K562 (cell line): ENCODE measurements around the gene PDE12. TPM values are rescaled to one million over a fixed set of nuclear protein-coding genes. Genes with fewer than 3 reads are reported as not detected.
A peak's percentile ranks its signal among the peaks of the same experiment; 100 is the strongest.

Experiments
- C11orf30 ChIP-seq: fragments of 450-650 bp; IDR thresholded peaks from 2 replicates; pipeline ENCODE4 v1.6.1; 2016; ENCODE audit warnings: low read depth, mild to moderate bottlenecking
- CEBPG ChIP-seq, 3 experiments: fragments of 200-800 bp in 1 of 3; sonication (Bioruptor generic) in 1 of 3; sonication (generic) in 1 of 3; formaldehyde crosslinking in 1 of 3; IDR thresholded peaks in 2 of 3; conservative IDR thresholded peaks in 1 of 3; 2 replicates each; pipeline versions ENCODE4 v1.6.1 to v1.8.0; 2016 to 2022; ENCODE audit warnings: missing compliant biosample characterization in 2 of 3, missing genetic modification characterization in 2 of 3, mild to moderate bottlenecking in 1 of 3, missing genetic modification reagents in 1 of 3
- CREBBP ChIP-seq: IDR thresholded peaks from one replicate; pipeline ENCODE4 v1.6.1; 2012; ENCODE audit warnings: low read depth, mild to moderate bottlenecking, control low read depth, inconsistent platforms, low read length
- CREM ChIP-seq: IDR thresholded peaks from 2 replicates; pipeline ENCODE4 v1.6.1; 2014; ENCODE audit warnings: antibody characterized with exemption, low read depth
- DMBX1 ChIP-seq: fragments of 250-450 bp; sonication (Bioruptor Pico); IDR thresholded peaks from 2 replicates; pipeline ENCODE4 v1.8.0; 2022; ENCODE audit warnings: inconsistent platforms, mild to moderate bottlenecking, moderate library complexity, borderline replicate concordance
- EGR1 ChIP-seq: fragments of 450-650 bp; conservative IDR thresholded peaks from 2 replicates; pipeline ENCODE4 v1.6.1; 2017; ENCODE audit warnings: mild to moderate bottlenecking
- FIP1L1 ChIP-seq: fragments of 200-400 bp; formaldehyde crosslinking; IDR thresholded peaks from 2 replicates; pipeline ENCODE4 v1.6.1; 2018; ENCODE audit warnings: mild to moderate bottlenecking, low read depth, low read length; ENCODE audit not compliant: poor library complexity, severe bottlenecking
- FOSL1 ChIP-seq: fragments of 200-800 bp; sonication (Bioruptor generic); conservative IDR thresholded peaks from 2 replicates; pipeline ENCODE4 v1.6.1; 2016; ENCODE audit warnings: missing genetic modification characterization, missing compliant biosample characterization
- HMG20B ChIP-seq: fragments of 250-450 bp; sonication (Bioruptor Pico); IDR thresholded peaks from 2 replicates; pipeline ENCODE4 v1.5.0; 2021; ENCODE audit warnings: mild to moderate bottlenecking
- LCOR ChIP-seq: sonication (generic); formaldehyde crosslinking; IDR thresholded peaks from 2 replicates; pipeline ENCODE4 v1.8.0; 2022; ENCODE audit warnings: mild to moderate bottlenecking, missing genetic modification reagents
- NFE2L1 ChIP-seq: fragments of 450-650 bp; IDR thresholded peaks from 2 replicates; pipeline ENCODE4 v1.6.1; 2016; ENCODE audit warnings: missing genetic modification characterization, low read depth, mild to moderate bottlenecking, missing compliant biosample characterization, moderate library complexity, borderline replicate concordance
- NFIC ChIP-seq: fragments of 450-650 bp; IDR thresholded peaks from 2 replicates; pipeline ENCODE4 v1.6.1; 2017; ENCODE audit warnings: mild to moderate bottlenecking, inconsistent platforms
- PCBP1 ChIP-seq: fragments of 200-400 bp; formaldehyde crosslinking; IDR thresholded peaks from 2 replicates; pipeline ENCODE4 v1.6.1; 2018; ENCODE audit warnings: mild to moderate bottlenecking, low read depth, low read length; ENCODE audit not compliant: poor library complexity, severe bottlenecking
- POLR3A ChIP-seq: IDR thresholded peaks from 2 replicates; pipeline ENCODE4 v1.6.1; 2011; ENCODE audit warnings: borderline replicate concordance, mild to moderate bottlenecking, moderate library complexity; ENCODE audit not compliant: insufficient read length, insufficient read depth; ENCODE audit errors: extremely low read depth
- RBBP5 ChIP-seq: fragments of 200-600 bp; sonication (generic); IDR thresholded peaks from 2 replicates; pipeline ENCODE4 v1.6.1; 2012; ENCODE audit warnings: borderline replicate concordance, mild to moderate bottlenecking, low read length, control low read depth, inconsistent platforms; ENCODE audit not compliant: insufficient read depth, poor library complexity, severe bottlenecking
- SNRNP70 ChIP-seq: fragments of 200-400 bp; formaldehyde crosslinking; optimal IDR thresholded peaks from 2 replicates; pipeline ENCODE3; 2017; ENCODE audit warnings: low read depth, low read length
- SP2 ChIP-seq: IDR thresholded peaks from 2 replicates; pipeline ENCODE4 v1.6.1; 2011; ENCODE audit warnings: mild to moderate bottlenecking, low read depth, low read length, moderate library complexity; ENCODE audit not compliant: poor library complexity, severe bottlenecking; ENCODE audit errors: extremely low read depth
- ZNF436 ChIP-seq: fragments of 250-450, 450-650 bp; sonication (Bioruptor Pico); formaldehyde crosslinking; IDR thresholded peaks from 2 replicates; pipeline ENCODE4 v1.7.0; 2020; ENCODE audit warnings: mild to moderate bottlenecking
- polyA plus RNA-seq, 8 experiments: library from polyadenylated mRNA; depleted of rRNA in 4 of 8; stranded (reverse) in 5 of 8; unstranded in 3 of 8; fragments of >200 nt; fragmentation: Nextera tagmentation in 2 of 8; fragmentation: Illumina TruSeq in 1 of 8; extraction: Ambion mirVana in 2 of 8; extraction: Trizol in 1 of 8; gene quantifications; 2 replicates each; pipeline versions ENCODE4 v1.2.1 to v1.2.3, GENCODE V29; 2011 to 2014; ENCODE audit warnings: inconsistent platforms in 1 of 8, missing spikeins in 1 of 8
- total RNA-seq, 7 experiments: library from RNA; depleted of rRNA in 6 of 7; stranded (reverse); fragments of >200 nt in 6 of 7; fragmentation: Illumina TruSeq in 2 of 7; extraction: Trizol in 2 of 7; gene quantifications; 2 replicates each; pipeline versions ENCODE4 v1.2.1 to v1.2.3, GENCODE V29; 2011 to 2021; ENCODE audit warnings: low replicate concordance in 1 of 7
- TF ChIP-seq, protein P1 (sequence below): fragments of 450-650 bp; IDR thresholded peaks from 2 replicates; pipeline ENCODE4 v1.7.1; 2018; ENCODE audit warnings: mild to moderate bottlenecking, low read depth; ENCODE audit not compliant: partially characterized antibody
- TF ChIP-seq, protein P2 (sequence below): fragments of 450-650 bp; formaldehyde crosslinking; conservative IDR thresholded peaks from 2 replicates; pipeline ENCODE4 v1.4.0; 2022; ENCODE audit warnings: mild to moderate bottlenecking, missing genetic modification characterization
- TF ChIP-seq, protein P3 (sequence below): fragments of 450-650 bp; IDR thresholded peaks from 2 replicates; pipeline ENCODE4 v1.6.1; 2014; ENCODE audit warnings: low read depth, mild to moderate bottlenecking, moderate library complexity, borderline replicate concordance

PDE12 gene
- total and polyA plus RNA-seq, 9 of the 15 experiments (the other 6 are each of a cell fraction or from before 2014, with no cell fraction given) = 2.1 to 20.5 (median 10.0) TPM

- TF ChIP-seq, protein P1, sequence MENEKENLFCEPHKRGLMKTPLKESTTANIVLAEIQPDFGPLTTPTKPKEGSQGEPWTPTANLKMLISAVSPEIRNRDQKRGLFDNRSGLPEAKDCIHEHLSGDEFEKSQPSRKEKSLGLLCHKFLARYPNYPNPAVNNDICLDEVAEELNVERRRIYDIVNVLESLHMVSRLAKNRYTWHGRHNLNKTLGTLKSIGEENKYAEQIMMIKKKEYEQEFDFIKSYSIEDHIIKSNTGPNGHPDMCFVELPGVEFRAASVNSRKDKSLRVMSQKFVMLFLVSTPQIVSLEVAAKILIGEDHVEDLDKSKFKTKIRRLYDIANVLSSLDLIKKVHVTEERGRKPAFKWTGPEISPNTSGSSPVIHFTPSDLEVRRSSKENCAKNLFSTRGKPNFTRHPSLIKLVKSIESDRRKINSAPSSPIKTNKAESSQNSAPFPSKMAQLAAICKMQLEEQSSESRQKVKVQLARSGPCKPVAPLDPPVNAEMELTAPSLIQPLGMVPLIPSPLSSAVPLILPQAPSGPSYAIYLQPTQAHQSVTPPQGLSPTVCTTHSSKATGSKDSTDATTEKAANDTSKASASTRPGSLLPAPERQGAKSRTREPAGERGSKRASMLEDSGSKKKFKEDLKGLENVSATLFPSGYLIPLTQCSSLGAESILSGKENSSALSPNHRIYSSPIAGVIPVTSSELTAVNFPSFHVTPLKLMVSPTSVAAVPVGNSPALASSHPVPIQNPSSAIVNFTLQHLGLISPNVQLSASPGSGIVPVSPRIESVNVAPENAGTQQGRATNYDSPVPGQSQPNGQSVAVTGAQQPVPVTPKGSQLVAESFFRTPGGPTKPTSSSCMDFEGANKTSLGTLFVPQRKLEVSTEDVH = peak; percentile 87
- TF ChIP-seq NFIC (no peak; the same call in 1 of the 2 replicates), SNRNP70 (no peak), CREBBP (no peak), POLR3A (no peak), RBBP5 (peak; percentile 53), EGR1 (no peak), FOSL1 (tag) (no peak; the same call in none of the 2 replicates), C11orf30 (peak; percentile 88), LCOR (CRISPR knock-in tag) (peak; percentile 80), ZNF436 (no peak), PCBP1 (no peak), HMG20B (CRISPR knock-in tag) (no peak), NFE2L1 (tag) (no peak), DMBX1 (CRISPR knock-in tag) (no peak), FIP1L1 (no peak), CEBPG (CRISPR knock-in tag; IDR thresholded peaks at IDR 0.05) (no peak), CEBPG (tag; conservative IDR thresholded peaks at IDR 0.05 in 1 of 2, IDR thresholded peaks at IDR 0.05 in 1 of 2) (no peak), SP2 (no peak), CREM (peak; percentile 98)
- TF ChIP-seq, protein P2, sequence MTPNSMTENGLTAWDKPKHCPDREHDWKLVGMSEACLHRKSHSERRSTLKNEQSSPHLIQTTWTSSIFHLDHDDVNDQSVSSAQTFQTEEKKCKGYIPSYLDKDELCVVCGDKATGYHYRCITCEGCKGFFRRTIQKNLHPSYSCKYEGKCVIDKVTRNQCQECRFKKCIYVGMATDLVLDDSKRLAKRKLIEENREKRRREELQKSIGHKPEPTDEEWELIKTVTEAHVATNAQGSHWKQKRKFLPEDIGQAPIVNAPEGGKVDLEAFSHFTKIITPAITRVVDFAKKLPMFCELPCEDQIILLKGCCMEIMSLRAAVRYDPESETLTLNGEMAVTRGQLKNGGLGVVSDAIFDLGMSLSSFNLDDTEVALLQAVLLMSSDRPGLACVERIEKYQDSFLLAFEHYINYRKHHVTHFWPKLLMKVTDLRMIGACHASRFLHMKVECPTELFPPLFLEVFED (CRISPR knock-in tag) = no peak
- TF ChIP-seq, protein P3, sequence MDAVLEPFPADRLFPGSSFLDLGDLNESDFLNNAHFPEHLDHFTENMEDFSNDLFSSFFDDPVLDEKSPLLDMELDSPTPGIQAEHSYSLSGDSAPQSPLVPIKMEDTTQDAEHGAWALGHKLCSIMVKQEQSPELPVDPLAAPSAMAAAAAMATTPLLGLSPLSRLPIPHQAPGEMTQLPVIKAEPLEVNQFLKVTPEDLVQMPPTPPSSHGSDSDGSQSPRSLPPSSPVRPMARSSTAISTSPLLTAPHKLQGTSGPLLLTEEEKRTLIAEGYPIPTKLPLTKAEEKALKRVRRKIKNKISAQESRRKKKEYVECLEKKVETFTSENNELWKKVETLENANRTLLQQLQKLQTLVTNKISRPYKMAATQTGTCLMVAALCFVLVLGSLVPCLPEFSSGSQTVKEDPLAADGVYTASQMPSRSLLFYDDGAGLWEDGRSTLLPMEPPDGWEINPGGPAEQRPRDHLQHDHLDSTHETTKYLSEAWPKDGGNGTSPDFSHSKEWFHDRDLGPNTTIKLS = peak; percentile 99
Measured at GRCh38 chr3:57597127-57597923, 41.3 kb downstream of the PDE12 start, which contains the start of gene ARF4 (continued).
